Effector memory CD4-positive, alpha-beta T cell (primary cell): ENCODE data around the gene IMMP2L.

Source experiments
- DNase-seq, 3 donors: peaks; one replicate each; pipeline ENCODE4 v3.0.0-alpha.2; 2020
- H3K27ac ChIP-seq: 2 replicates; pipeline ENCODE4 v1.7.0; 2013; ENCODE audit warnings: mild to moderate bottlenecking, low read length, moderate library complexity; ENCODE audit not compliant: insufficient read depth, poor library complexity, severe bottlenecking
- H3K27me3 ChIP-seq: replicated peaks from 2 replicates; pipeline ENCODE4 v1.7.0; 2013; ENCODE audit warnings: mild to moderate bottlenecking, low read length; ENCODE audit not compliant: insufficient read depth, control insufficient read depth, poor library complexity, severe bottlenecking
- H3K36me3 ChIP-seq: 2 replicates; pipeline ENCODE4 v1.7.0; 2013; ENCODE audit warnings: mild to moderate bottlenecking, low read length, moderate library complexity; ENCODE audit not compliant: control insufficient read depth, insufficient read depth
- H3K4me1 ChIP-seq: 2 replicates; pipeline ENCODE4 v1.7.0; 2013; ENCODE audit warnings: low read length, mild to moderate bottlenecking; ENCODE audit not compliant: control insufficient read depth, insufficient read depth, poor library complexity, severe bottlenecking
- H3K4me3 ChIP-seq: 2 replicates; pipeline ENCODE4 v1.7.0; 2013; ENCODE audit warnings: low read length, low read depth, mild to moderate bottlenecking; ENCODE audit not compliant: insufficient read depth, poor library complexity, severe bottlenecking
- H3K9me3 ChIP-seq: 2 replicates; pipeline ENCODE4 v1.7.0; 2013; ENCODE audit warnings: mild to moderate bottlenecking, low read length, moderate library complexity; ENCODE audit not compliant: control insufficient read depth

IMMP2L gene

DNA sequence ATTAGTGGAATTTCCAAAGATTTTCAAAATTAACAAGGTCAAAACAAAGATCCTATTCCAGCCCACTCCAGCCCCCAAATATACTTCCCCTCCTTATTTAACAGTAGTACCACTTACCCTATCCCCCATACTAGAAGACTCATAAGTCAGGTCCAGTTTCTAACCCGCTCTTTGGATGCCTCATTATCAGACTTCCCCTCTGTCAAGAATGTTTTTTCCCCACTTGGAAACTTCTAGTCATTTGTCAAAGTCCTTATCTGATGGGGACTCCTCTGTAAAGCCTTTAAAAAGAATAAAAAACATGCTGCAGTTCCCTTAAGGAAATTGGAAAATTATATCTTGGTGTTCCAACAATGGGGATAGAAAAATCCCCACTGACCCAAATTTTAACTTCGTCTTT is 70.1 kb downstream of the IMMP2L start:
- Histone ChIP-seq H3K27me3 (no peaks in the 10 kb centered on the region), H3K9me3 (no peaks in the 10 kb centered on the region), H3K36me3 (no peaks in the 10 kb centered on the region), H3K27ac (no peak overlapping the region), H3K4me3 (no peak overlapping the region), H3K4me1 (no peaks in the 10 kb centered on the region)
- no peak for DNase-seq

DNA sequence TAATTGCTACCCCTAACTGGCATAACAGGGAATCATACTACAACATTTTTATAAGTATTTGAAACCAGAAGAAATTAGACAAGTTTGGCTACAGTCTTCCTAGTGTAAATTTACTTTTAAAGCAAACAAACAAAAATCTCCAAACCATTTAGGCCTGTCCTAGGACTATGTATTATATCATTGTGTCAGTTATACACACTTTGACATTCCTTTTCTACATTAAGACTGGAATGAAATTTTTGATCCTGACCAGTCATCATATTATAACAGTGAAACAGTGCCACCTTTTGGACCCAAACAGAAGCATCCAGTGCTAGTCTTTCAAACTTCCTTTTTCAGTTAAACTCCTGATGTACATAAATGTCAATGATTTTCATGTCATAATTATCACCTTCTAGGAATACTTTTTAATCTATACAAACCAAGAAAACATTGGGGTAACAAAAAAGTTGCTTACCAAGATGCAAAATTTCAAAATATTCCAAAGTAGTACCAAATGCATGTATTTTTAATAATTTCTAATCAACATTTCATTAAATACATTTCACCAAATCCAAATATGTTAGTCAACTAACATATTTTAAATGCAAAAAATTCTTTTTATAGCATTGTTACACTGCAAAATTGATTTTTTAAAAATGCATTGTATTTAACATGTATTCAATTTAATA is 75.7 kb downstream of the IMMP2L start:
- Histone ChIP-seq H3K9me3 (no peaks in the 10 kb centered on the region), H3K27me3 (no peaks in the 10 kb centered on the region), H3K4me1 (no peaks in the 10 kb centered on the region), H3K36me3 (no peaks in the 10 kb centered on the region), H3K4me3 (no peak overlapping the region), H3K27ac (no peak overlapping the region)
- DNase-seq = no peak

- H3K4me3 ChIP-seq = no peak overlapping the region
- no peak for DNase-seq
- H3K27ac ChIP-seq = no peak overlapping the region
- no peaks in the 10 kb centered on the region for H3K4me1 ChIP-seq
- no peaks in the 10 kb centered on the region for H3K27me3 ChIP-seq
- H3K9me3 ChIP-seq = no peaks in the 10 kb centered on the region
- no peaks in the 10 kb centered on the region for H3K36me3 ChIP-seq
Measured at GRCh38 chr7:111485701-111486380, 76.5 kb downstream of the IMMP2L start.

GRCh38 chr7:111483078-111483477 is 79.2 kb downstream of the IMMP2L start:
- no peak for DNase-seq
- H3K27me3 ChIP-seq = no peaks in the 10 kb centered on the region
- no peaks in the 10 kb centered on the region for H3K9me3 ChIP-seq
- H3K4me3 ChIP-seq = no peak overlapping the region
- no peaks in the 10 kb centered on the region for H3K36me3 ChIP-seq
- H3K4me1 ChIP-seq = no peaks in the 10 kb centered on the region
- H3K27ac ChIP-seq = no peak overlapping the region

GRCh38 chr7:111477462-111478225 is 84.6 kb downstream of the IMMP2L start:
- no peak for DNase-seq
- Histone ChIP-seq H3K27me3 (no peaks in the 10 kb centered on the region), H3K4me1 (no peaks in the 10 kb centered on the region)

GRCh38 chr7:111476586-111477293 is 85.6 kb downstream of the IMMP2L start:
- H3K27ac ChIP-seq = no peak overlapping the region
- H3K27me3 ChIP-seq = no peaks in the 10 kb centered on the region
- H3K36me3 ChIP-seq = no peaks in the 10 kb centered on the region
- DNase-seq = no peak
- no peaks in the 10 kb centered on the region for H3K9me3 ChIP-seq
- H3K4me3 ChIP-seq = no peak overlapping the region
- H3K4me1 ChIP-seq = no peaks in the 10 kb centered on the region

More at GRCh38 chr7:111477462-111478225, 84.6 kb downstream of the IMMP2L start:
- Histone ChIP-seq H3K36me3 (no peaks in the 10 kb centered on the region), H3K9me3 (no peaks in the 10 kb centered on the region), H3K4me3 (no peak overlapping the region), H3K27ac (no peak overlapping the region)

DNA sequence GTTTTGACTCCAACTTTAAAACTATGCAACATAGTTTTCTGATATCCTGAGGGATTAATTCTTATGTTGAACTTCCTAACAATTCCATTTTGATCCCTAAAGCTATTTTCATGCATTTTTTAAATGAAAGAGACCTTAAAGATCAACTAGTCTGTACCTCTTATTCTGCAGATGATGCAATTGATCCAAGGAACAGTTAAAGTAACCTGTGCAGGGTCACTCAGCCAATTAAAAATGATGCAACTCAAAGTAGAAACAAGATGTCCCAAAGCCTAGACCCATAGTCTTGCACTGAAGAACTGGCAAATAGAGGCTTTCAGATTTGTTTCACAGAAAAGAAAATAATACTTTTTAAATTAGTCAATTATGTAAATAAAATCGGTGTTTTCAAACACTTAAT is 86.3 kb downstream of the IMMP2L start:
- Histone ChIP-seq H3K9me3 (no peaks in the 10 kb centered on the region), H3K27ac (no peak overlapping the region), H3K36me3 (no peaks in the 10 kb centered on the region), H3K27me3 (no peaks in the 10 kb centered on the region), H3K4me1 (no peaks in the 10 kb centered on the region), H3K4me3 (no peak overlapping the region)
- DNase-seq = no peak

DNA sequence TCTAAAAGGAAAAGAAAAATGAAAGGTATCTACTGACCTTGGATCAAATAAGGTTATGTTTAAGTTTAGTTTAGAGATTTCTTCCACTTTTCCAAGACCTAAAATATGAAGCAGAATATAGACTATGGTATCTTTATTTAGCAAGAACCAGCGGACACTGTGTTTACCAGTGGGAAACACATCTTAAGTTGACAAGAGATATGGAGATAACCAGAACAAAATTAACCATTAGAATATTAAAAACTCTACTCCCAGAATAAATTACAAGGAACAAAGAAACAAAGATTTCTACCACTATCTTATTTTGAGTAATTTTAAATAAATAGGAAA is 86.9 kb downstream of the IMMP2L start:
- Histone ChIP-seq H3K36me3 (no peaks in the 10 kb centered on the region), H3K27ac (no peak overlapping the region), H3K4me3 (no peak overlapping the region), H3K27me3 (no peaks in the 10 kb centered on the region), H3K9me3 (no peaks in the 10 kb centered on the region), H3K4me1 (no peaks in the 10 kb centered on the region)
- no peak for DNase-seq

DNA sequence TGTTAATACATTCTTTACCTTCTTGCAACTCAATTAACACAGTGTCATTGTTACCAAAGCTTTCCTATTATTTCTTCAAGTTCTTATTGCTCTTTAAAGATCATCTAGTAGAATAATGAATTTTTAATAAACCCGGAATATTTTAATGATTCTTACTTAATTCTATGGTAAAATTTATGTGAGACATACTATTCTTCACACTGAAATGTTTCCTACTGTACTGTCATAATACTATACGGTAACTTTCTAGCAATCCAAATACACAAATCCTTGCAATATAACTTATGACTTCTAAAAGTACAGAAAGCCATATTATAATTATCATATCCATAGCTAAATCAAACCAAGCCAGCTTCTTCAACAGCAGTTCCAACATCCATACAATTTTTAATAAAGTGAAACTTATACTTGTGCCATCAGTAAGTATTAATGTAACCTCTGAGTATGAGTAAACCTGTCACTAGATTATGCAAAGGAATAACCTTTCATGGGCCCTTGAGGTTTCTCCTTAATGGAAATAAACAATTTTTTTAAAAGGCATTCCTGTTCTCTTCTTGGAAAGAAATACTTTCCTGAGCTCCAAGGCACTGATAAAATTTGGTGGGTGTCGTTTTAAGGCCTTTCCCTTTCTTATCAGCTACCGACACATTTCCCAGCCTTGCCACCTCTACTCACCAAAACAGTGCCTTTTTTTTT is 87.4 kb downstream of the IMMP2L start:
- Histone ChIP-seq H3K27ac (no peak overlapping the region), H3K4me3 (no peak overlapping the region), H3K9me3 (no peaks in the 10 kb centered on the region), H3K27me3 (no peaks in the 10 kb centered on the region), H3K4me1 (no peaks in the 10 kb centered on the region), H3K36me3 (no peaks in the 10 kb centered on the region)
- no peak for DNase-seq
